GM12864 (cell line): Measurements from ENCODE around the gene GPSM3.
"Not testable (repeated sequence)": the region's sequence is repeated elsewhere in the genome, so short reads cannot be mapped to it uniquely, and the experiment has no call there.

Source experiments
- DNase-seq: peaks from one replicate; pipeline ENCODE4 v3.0.0-alpha.2; 2011; ENCODE audit warnings: low read depth
- H3K4me3 ChIP-seq: 2 replicates; pipeline ENCODE4 v1.5.1; 2011; ENCODE audit warnings: mild to moderate bottlenecking, low read depth, low read length, control low read depth
- TF ChIP-seq, protein P1 (sequence below): IDR thresholded peaks from 2 replicates; pipeline ENCODE4 v1.5.1; 2011; ENCODE audit warnings: low read depth, mild to moderate bottlenecking, moderate library complexity, low read length, control low read depth, inconsistent platforms; ENCODE audit errors: missing control alignments

The GPSM3 gene

DNA sequence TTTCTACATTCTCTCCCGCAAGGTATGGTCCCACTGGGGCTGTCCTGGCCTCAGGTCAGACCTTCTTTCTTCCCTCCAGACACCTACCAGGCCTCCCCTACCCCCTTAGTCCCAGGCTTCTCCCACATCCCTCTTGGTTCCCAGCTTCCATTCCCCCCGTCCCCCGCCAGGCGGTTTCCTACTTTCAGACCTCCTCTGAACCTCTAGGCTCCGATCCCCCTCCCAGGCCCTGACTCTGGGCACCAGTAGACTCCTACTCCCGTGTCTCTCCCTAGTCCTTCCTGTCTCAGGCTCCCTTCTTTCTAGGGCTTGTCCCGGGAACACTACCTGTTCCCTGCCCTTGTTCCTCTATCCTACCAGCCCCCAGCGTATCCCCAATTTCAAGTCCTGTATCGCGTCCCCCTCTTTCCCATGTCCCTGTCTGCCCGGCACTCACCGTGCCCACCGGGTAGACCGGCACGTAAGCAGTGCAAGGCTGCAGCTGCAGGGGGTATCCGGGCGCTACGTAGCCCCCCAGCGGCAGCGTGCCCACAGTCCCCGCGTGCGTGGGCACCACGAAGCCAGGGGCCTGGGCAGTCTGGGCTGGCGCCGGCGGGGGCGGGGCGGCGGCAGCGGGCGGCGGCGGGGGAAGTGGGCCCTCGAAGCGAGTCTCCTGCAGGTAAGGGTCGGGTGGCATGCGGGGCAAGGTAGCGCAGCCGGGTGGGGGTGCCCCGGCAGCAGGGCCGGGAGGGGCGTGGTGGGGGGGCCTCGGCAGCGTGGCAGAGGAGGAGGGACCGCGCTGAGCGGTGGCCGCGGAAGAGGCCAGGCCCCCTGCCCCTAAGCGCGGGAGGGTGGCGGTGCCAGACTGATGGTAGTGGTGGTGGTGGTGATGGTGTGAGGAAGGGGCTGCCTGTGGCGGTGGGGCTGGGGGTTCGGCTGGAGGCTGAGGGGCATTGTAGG lies 42.2 kb downstream of the GPSM3 start:
- H3K4me3 ChIP-seq, result no peak overlapping the region
- DNase-seq, result no peak
- TF ChIP-seq, protein P1, sequence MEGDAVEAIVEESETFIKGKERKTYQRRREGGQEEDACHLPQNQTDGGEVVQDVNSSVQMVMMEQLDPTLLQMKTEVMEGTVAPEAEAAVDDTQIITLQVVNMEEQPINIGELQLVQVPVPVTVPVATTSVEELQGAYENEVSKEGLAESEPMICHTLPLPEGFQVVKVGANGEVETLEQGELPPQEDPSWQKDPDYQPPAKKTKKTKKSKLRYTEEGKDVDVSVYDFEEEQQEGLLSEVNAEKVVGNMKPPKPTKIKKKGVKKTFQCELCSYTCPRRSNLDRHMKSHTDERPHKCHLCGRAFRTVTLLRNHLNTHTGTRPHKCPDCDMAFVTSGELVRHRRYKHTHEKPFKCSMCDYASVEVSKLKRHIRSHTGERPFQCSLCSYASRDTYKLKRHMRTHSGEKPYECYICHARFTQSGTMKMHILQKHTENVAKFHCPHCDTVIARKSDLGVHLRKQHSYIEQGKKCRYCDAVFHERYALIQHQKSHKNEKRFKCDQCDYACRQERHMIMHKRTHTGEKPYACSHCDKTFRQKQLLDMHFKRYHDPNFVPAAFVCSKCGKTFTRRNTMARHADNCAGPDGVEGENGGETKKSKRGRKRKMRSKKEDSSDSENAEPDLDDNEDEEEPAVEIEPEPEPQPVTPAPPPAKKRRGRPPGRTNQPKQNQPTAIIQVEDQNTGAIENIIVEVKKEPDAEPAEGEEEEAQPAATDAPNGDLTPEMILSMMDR, result no peak

DNA sequence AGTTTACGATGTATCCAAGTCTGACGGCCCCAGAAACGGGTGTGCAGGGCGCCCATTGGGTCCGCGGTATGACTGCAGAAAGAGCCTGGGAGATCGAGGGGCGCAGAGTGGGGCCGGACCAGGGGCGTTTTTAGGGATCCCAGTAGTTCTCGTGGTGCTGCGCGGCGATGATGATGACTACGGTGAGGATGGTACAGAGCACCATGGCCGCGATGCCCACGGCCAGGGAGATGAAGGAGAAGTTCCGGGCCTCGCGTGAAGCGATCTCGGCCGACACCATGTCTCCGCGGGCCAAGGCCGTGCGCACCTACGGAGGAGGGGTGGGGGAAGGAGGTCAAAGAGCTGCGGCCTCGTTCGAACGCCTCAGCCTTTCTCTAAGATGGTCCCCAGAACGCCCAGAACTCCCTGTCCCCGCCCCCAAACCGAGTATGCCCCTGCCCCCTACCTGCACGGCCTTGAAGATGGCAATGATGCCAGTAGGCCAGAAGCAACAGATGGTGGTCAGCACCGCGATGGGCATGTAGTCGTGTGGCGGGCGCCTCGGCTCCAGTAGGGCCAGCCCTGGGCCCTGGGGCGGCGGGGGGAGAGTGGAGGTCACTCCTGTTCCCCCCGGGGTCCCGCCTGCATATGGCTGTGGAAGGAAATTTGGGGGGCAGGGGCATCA lies 43.2 kb downstream of the GPSM3 start:
- no peak overlapping the region for H3K4me3 ChIP-seq

DNA sequence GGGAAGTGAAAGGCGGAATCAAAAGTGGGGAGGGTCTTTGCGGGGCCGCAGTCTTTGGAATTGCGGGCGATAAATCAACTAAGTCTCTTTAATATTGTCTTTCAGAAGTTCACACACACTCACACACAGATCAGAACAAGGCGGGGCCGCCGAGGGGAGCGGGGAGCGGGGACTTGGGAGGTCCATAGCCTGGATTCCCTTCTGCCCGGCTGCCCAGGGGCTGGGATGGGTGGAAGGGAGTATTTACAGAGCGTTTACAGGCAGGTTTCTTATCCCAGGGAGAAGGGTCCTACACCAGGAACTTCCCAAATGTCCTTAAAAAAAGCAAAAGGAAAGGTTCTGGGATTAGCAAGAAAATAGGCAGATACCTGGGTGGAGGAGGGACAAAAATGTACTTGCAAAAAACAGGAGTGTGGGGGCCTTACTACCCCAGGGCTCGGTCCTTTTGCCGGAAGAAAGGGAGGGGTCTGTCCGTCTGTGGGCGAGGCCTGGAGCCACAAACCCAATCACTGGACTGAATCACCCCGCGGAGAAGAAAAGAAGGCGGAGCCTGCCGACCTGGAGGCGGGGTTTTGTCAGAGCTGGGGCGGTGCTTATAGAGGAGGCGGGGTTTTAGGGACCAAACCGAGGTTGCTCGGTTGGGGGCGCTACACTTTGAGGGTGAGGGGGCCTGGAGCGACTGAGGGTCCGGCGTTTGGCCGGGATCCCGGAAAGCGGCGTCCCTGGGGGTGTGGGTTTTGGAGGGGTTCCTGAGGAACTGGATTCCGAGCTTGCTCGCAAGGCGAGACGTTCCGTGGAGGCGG lies 44.0 kb downstream of the GPSM3 start:
- H3K4me3 ChIP-seq, result no peak overlapping the region
- TF ChIP-seq, protein P1, result no peak

More for the DNA sequence above, 43.2 kb downstream of the GPSM3 start:
- DNase-seq, result no peak
- TF ChIP-seq, protein P1, result no peak

DNA sequence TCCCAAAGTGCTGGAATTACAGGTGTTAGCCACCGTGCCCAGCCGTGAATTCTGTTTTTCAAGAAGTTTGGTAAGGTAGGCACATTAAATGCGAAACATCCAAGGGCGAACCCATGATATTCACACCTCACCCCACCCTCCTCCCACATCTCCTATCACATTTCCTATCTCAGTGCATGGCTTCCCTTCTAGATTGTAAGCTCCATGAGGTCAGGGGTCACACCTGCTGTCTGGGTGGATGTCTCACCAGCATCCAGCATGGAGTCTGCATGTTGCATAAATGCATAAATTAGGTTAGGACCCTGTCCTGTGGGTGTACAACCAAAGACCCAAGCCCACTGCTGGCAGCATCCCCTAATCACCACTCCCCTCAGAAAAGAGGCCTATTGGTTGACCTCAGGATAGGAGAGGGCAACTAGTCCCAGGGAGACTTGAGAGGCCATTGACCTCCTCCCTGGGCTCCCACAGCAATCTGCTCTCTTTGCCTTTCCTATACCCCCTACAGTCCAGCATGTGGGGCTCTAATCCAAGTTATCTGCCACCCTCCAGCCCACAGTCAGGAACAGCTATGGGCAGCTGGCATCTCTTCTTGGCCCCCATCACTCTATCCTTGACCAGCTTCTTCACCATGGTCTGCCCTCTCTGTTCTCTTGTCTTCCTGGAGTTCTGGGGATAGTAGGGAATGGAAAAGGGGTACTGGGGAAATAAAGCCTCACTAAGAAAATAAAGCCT lies 44.9 kb downstream of the GPSM3 start:
- no peak overlapping the region for H3K4me3 ChIP-seq
- no peak for DNase-seq
- TF ChIP-seq, protein P1, result peak; percentile 15

More for the DNA sequence above, 44.0 kb downstream of the GPSM3 start:
- no peak for DNase-seq

DNA sequence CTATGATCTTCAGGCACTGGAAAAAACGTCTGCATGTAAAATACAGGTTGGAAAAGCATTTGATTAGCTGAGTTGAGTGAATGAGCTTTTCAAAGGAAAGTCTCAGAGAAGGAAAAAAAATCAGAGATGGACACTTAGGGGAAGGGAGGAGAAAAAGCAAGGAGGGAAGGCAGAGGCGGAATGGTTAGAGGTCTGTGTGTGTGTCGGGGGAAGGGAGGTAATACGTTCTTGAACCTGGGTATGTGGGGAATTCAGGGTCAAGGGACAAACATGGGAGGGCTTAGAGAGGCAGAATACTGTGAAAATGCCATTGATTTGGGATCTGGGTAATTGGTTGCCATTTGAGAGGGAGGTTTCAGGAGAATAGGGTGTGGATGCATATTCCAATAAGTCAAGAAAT lies 45.8 kb downstream of the GPSM3 start:
- TF ChIP-seq, protein P1, result no peak

DNA sequence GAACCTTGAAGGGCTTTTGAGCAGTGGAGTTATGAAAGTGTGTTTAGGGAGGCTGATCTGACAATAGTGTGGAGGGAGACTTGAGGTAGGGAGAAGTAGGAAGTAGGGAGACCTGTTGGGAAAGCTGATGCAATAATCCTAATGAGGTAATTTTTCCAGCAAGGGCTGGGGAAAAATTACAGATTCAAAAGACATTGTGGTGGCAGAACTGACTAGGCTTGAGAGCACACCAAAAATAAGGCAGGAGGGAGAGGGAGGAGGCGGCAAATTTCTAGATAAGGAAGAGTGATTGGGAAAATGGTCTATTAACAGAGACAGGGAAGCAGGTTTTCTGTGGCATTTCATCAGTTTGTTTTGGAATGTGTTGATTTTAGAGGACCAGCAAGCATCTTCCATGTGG lies 46.2 kb downstream of the GPSM3 start:
- DNase-seq, result no peak
- TF ChIP-seq, protein P1, result no peak
- no peak overlapping the region for H3K4me3 ChIP-seq

More for the DNA sequence above, 45.8 kb downstream of the GPSM3 start:
- no peak for DNase-seq
- H3K4me3 ChIP-seq, result no peak overlapping the region

DNA sequence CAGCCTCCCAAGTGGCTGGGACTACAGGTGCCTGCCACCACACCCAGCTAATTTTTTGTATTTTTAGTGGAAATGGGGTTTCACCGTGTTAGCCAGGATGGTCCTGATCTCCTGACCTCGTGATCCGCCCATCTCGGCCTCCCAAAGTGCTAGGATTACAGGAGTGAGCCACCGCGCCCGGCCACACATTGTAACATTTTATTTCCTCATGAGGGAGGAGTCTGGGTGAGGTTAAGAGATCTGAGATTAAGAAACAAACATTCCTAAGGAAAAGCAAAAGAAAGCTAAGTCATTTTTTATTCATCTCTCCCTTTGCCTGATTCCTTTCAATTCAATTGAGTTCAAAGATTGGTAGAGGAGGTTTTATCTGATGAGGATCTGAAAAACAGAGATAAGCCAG lies 48.2 kb downstream of the GPSM3 start:
- DNase-seq, H3K4me3 ChIP-seq: not testable (repeated sequence)
